Nephron (organoid): ENCODE measurements around the gene ZNF14.
"Not testable (repeated sequence)": the region's sequence is repeated elsewhere in the genome, so short reads cannot be mapped to it uniquely, and the experiment has no call there.

Source experiments
- H3K27ac Mint-ChIP-seq, 3 experiments: 2 replicates each; pipeline ENCODE4 v1.8.0; 2020; ENCODE audit warnings: mixed read lengths in 3 of 3, mild to moderate bottlenecking in 2 of 3, moderate library complexity in 1 of 3
- H3K27me3 Mint-ChIP-seq: 2 replicates; pipeline ENCODE4 v1.8.0; 2021; ENCODE audit warnings: low read depth, mild to moderate bottlenecking, moderate library complexity, mixed read lengths
- H3K36me3 Mint-ChIP-seq: 2 replicates; pipeline ENCODE4 v1.8.0; 2020; ENCODE audit warnings: low read depth, mixed read lengths
- H3K4me1 Mint-ChIP-seq: 2 replicates; pipeline ENCODE4 v1.8.0; 2020; ENCODE audit warnings: mixed read lengths
- H3K4me3 Mint-ChIP-seq, 3 experiments: 2 replicates each; pipeline ENCODE4 v1.8.0; 2020; ENCODE audit warnings: mild to moderate bottlenecking in 3 of 3, mixed read lengths in 3 of 3, moderate library complexity in 2 of 3
- H3K9me3 Mint-ChIP-seq: 2 replicates; pipeline ENCODE4 v1.8.0; 2020; ENCODE audit warnings: mixed read lengths
- CTCF ChIP-seq, 3 experiments: fragments of 200-600 bp; sonication (generic); IDR thresholded peaks; one replicate each; pipeline ENCODE4 v1.5.0; 2021; ENCODE audit warnings: antibody characterized with exemption in 3 of 3; ENCODE audit not compliant: unreplicated experiment in 3 of 3

The ZNF14 gene

GRCh38 chr19:19697589-19697988, 35.3 kb downstream of the ZNF14 start:
- Mint-ChIP-seq H3K27ac (no peak overlapping the region), H3K4me1 (no peaks in the 10 kb centered on the region)
- TF ChIP-seq CTCF (IDR thresholded peaks at IDR 0.05; ENCODE audit: unreplicated experiment in 3 of 3): no peak

GRCh38 chr19:19696386-19696785, 36.5 kb downstream of the ZNF14 start:
- Mint-ChIP-seq H3K4me3 (no peak overlapping the region), H3K36me3 (peaks cover 33% of the 10 kb centered on the region), H3K9me3 (peaks cover 43% of the 10 kb centered on the region), H3K27ac (no peak overlapping the region), H3K27me3 (no peaks in the 10 kb centered on the region), H3K4me1 (no peaks in the 10 kb centered on the region)
- TF ChIP-seq CTCF (IDR thresholded peaks at IDR 0.05; ENCODE audit: unreplicated experiment in 3 of 3): no peak

More at GRCh38 chr19:19697589-19697988, 35.3 kb downstream of the ZNF14 start:
- H3K27me3 Mint-ChIP-seq: no peaks in the 10 kb centered on the region
- peaks cover 49% of the 10 kb centered on the region for H3K9me3 Mint-ChIP-seq
- no peak overlapping the region for H3K4me3 Mint-ChIP-seq
- peaks cover 45% of the 10 kb centered on the region for H3K36me3 Mint-ChIP-seq

GRCh38 chr19:19691683-19692082, 41.2 kb downstream of the ZNF14 start:
- Mint-ChIP-seq H3K36me3 (peaks cover 13% of the 10 kb centered on the region), H3K4me3 (no peak overlapping the region)
- TF ChIP-seq CTCF (IDR thresholded peaks at IDR 0.05; ENCODE audit: unreplicated experiment in 3 of 3): no peak

GRCh38 chr19:19689023-19689422, 43.9 kb downstream of the ZNF14 start:
- not testable (repeated sequence) for H3K27me3 Mint-ChIP-seq, H3K4me3 Mint-ChIP-seq, H3K4me1 Mint-ChIP-seq, H3K27ac Mint-ChIP-seq
- H3K9me3 Mint-ChIP-seq: peaks cover 19% of the 10 kb centered on the region
- peaks cover 21% of the 10 kb centered on the region for H3K36me3 Mint-ChIP-seq

More at GRCh38 chr19:19691683-19692082, 41.2 kb downstream of the ZNF14 start:
- Mint-ChIP-seq H3K9me3 (peaks cover 20% of the 10 kb centered on the region), H3K27ac (no peak overlapping the region), H3K4me1 (no peaks in the 10 kb centered on the region), H3K27me3 (no peaks in the 10 kb centered on the region)

GRCh38 chr19:19687090-19687489, 45.8 kb downstream of the ZNF14 start:
- TF ChIP-seq CTCF (IDR thresholded peaks at IDR 0.05; ENCODE audit: unreplicated experiment in 3 of 3): no peak
- Mint-ChIP-seq H3K27ac (no peak overlapping the region), H3K27me3 (no peaks in the 10 kb centered on the region), H3K4me1 (no peaks in the 10 kb centered on the region), H3K9me3 (peaks cover 28% of the 10 kb centered on the region), H3K4me3 (no peak overlapping the region), H3K36me3 (peaks cover 36% of the 10 kb centered on the region)

GRCh38 chr19:19686580-19686979, 46.3 kb downstream of the ZNF14 start:
- H3K36me3 Mint-ChIP-seq: peaks cover 36% of the 10 kb centered on the region
- H3K27me3 Mint-ChIP-seq: no peaks in the 10 kb centered on the region
- no peak for TF ChIP-seq CTCF (IDR thresholded peaks at IDR 0.05; ENCODE audit: unreplicated experiment in 3 of 3)
- H3K4me1 Mint-ChIP-seq: no peaks in the 10 kb centered on the region
- H3K27ac Mint-ChIP-seq: no peak overlapping the region
- H3K9me3 Mint-ChIP-seq: peaks cover 28% of the 10 kb centered on the region
- no peak overlapping the region for H3K4me3 Mint-ChIP-seq

GRCh38 chr19:19686119-19686518, 46.8 kb downstream of the ZNF14 start:
- H3K4me3 Mint-ChIP-seq, H3K27me3 Mint-ChIP-seq, H3K27ac Mint-ChIP-seq, H3K4me1 Mint-ChIP-seq: not testable (repeated sequence)
- peaks cover 41% of the 10 kb centered on the region for H3K36me3 Mint-ChIP-seq
- H3K9me3 Mint-ChIP-seq: peaks cover 30% of the 10 kb centered on the region
